Measurements from ENCODE around the gene EDIL3.

DNA sequence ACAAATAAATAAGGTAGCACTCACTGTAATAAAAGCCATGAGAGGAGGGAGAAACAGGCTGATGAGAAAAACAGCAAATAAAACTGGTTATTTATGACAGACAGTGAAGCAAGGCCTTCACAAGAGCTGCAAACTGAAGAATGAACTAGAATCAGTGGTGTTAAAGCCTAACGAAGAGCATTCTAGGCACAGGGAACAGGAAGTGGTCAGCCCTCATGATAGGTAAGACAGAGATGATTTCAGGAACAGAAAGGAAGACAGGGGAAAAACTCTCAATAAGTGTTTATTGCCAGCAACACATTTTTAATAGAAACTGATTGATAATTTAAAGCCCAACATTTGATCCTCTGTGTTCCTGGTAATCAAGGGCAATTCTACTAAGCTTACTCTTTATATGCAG is 124.5 kb downstream of the EDIL3 start:
- TF ChIP-seq, protein P1, sequence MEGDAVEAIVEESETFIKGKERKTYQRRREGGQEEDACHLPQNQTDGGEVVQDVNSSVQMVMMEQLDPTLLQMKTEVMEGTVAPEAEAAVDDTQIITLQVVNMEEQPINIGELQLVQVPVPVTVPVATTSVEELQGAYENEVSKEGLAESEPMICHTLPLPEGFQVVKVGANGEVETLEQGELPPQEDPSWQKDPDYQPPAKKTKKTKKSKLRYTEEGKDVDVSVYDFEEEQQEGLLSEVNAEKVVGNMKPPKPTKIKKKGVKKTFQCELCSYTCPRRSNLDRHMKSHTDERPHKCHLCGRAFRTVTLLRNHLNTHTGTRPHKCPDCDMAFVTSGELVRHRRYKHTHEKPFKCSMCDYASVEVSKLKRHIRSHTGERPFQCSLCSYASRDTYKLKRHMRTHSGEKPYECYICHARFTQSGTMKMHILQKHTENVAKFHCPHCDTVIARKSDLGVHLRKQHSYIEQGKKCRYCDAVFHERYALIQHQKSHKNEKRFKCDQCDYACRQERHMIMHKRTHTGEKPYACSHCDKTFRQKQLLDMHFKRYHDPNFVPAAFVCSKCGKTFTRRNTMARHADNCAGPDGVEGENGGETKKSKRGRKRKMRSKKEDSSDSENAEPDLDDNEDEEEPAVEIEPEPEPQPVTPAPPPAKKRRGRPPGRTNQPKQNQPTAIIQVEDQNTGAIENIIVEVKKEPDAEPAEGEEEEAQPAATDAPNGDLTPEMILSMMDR (IDR thresholded peaks at IDR 0.05) = no peak
- TF ChIP-seq POLR2A (IDR thresholded peaks at IDR 0.05) = no peak
